Astrocyte (in vitro differentiated cells and primary cell): ENCODE results near the gene IDE. TPM values are rescaled to one million over a fixed set of nuclear protein-coding genes. Genes with fewer than 3 reads are reported as not detected.

Experiments used
- DNase-seq: peaks from one replicate; pipeline ENCODE4 v3.0.0-alpha.2; 2010; ENCODE audit warnings: low read depth
- FAIRE-seq: peaks from 2 replicates; lab custom pipeline; 2011; peaks lifted over from hg19 to GRCh38; lab: Jason Lieb, UNC
- H2AFZ ChIP-seq: 2 replicates; pipeline ENCODE4 v1.6.0; 2012; ENCODE audit warnings: low read depth, low read length, inconsistent platforms
- H3K27ac ChIP-seq: 2 replicates; pipeline ENCODE4 v1.5.1; 2011; ENCODE audit warnings: low read depth, low read length, inconsistent platforms
- H3K27me3 ChIP-seq: 2 replicates; pipeline ENCODE4 v1.6.0; 2011; ENCODE audit warnings: low read length, inconsistent platforms; ENCODE audit not compliant: insufficient read depth
- H3K36me3 ChIP-seq: 2 replicates; pipeline ENCODE4 v1.5.1; 2011; ENCODE audit warnings: low read length, inconsistent platforms; ENCODE audit not compliant: insufficient read depth
- H3K4me1 ChIP-seq: 2 replicates; pipeline ENCODE4 v1.5.1; 2011; ENCODE audit warnings: low read length, inconsistent platforms; ENCODE audit not compliant: insufficient read depth
- H3K4me2 ChIP-seq: 2 replicates; pipeline ENCODE4 v1.6.0; 2012; ENCODE audit warnings: low read length, inconsistent platforms
- H3K4me3 ChIP-seq: 2 replicates; pipeline ENCODE4 v1.5.1; 2011; ENCODE audit warnings: low read depth, mild to moderate bottlenecking, low read length, inconsistent platforms; ENCODE audit not compliant: insufficient read depth
- H3K79me2 ChIP-seq: 2 replicates; pipeline ENCODE4 v1.6.0; 2012; ENCODE audit warnings: mild to moderate bottlenecking, low read length, inconsistent platforms; ENCODE audit not compliant: insufficient read depth
- H3K9ac ChIP-seq: 2 replicates; pipeline ENCODE4 v1.6.0; 2012; ENCODE audit warnings: mild to moderate bottlenecking, low read length, inconsistent platforms
- H3K9me3 ChIP-seq: 2 replicates; pipeline ENCODE4 v1.5.1; 2012; ENCODE audit warnings: low read depth, mild to moderate bottlenecking, low read length, inconsistent platforms; ENCODE audit not compliant: insufficient read depth
- H4K20me1 ChIP-seq: 2 replicates; pipeline ENCODE4 v1.6.0; 2012; ENCODE audit warnings: low read length, inconsistent platforms; ENCODE audit not compliant: insufficient read depth
- H3K27ac Mint-ChIP-seq: one replicate; pipeline ENCODE4 v1.8.0; 2021; ENCODE audit warnings: mild to moderate bottlenecking, mixed read lengths; ENCODE audit not compliant: unreplicated experiment
- H3K27me3 Mint-ChIP-seq: one replicate; pipeline ENCODE4 v1.8.0; 2021; ENCODE audit warnings: low read depth, mixed read lengths; ENCODE audit not compliant: unreplicated experiment
- H3K36me3 Mint-ChIP-seq: one replicate; pipeline ENCODE4 v1.8.0; 2021; ENCODE audit warnings: low read depth, mixed read lengths; ENCODE audit not compliant: unreplicated experiment
- H3K4me1 Mint-ChIP-seq: one replicate; pipeline ENCODE4 v1.8.0; 2021; ENCODE audit warnings: low read depth, mixed read lengths; ENCODE audit not compliant: unreplicated experiment
- H3K4me3 Mint-ChIP-seq: one replicate; pipeline ENCODE4 v1.8.0; 2021; ENCODE audit warnings: mild to moderate bottlenecking, moderate library complexity, mixed read lengths; ENCODE audit not compliant: unreplicated experiment
- H3K9me3 Mint-ChIP-seq: one replicate; pipeline ENCODE4 v1.8.0; 2021; ENCODE audit warnings: mild to moderate bottlenecking, mixed read lengths; ENCODE audit not compliant: unreplicated experiment
- CTCF ChIP-seq: IDR thresholded peaks from 2 replicates; pipeline ENCODE4 v1.5.1; 2011; ENCODE audit warnings: low read depth, mild to moderate bottlenecking, inconsistent platforms, low read length, moderate library complexity; ENCODE audit not compliant: insufficient read depth
- EZH2 ChIP-seq: IDR thresholded peaks from 2 replicates; pipeline ENCODE4 v1.6.1; 2012; ENCODE audit warnings: mild to moderate bottlenecking, low read length, inconsistent platforms; ENCODE audit not compliant: insufficient read depth
- total RNA-seq: library from RNA; stranded (reverse); gene quantifications from 2 replicates; pipeline ENCODE4 v1.2.1, GENCODE V29; 2021

Gene IDE
- total RNA-seq, 1 donor from 2014 or later: 35.9 TPM

- DNase-seq (no peak), FAIRE-seq (no peak)
- H3K9me3 ChIP-seq: no peaks in the 10 kb centered on the region
- H3K27me3 Mint-ChIP-seq: no peaks in the 10 kb centered on the region
- H3K9me3 Mint-ChIP-seq: peaks cover 3% of the 10 kb centered on the region
- no peaks in the 10 kb centered on the region for H3K27me3 ChIP-seq
- no peak overlapping the region for H3K4me2 ChIP-seq
- no peaks in the 10 kb centered on the region for H3K79me2 ChIP-seq
- H3K27ac ChIP-seq: no peak overlapping the region
- TF ChIP-seq EZH2 (no peak), CTCF (no peak)
- no peaks in the 10 kb centered on the region for H3K4me1 Mint-ChIP-seq
- H3K36me3 Mint-ChIP-seq: peaks cover 3% of the 10 kb centered on the region
- no peaks in the 10 kb centered on the region for H4K20me1 ChIP-seq
- no peak overlapping the region for H3K9ac ChIP-seq
- no peak overlapping the region for H3K27ac Mint-ChIP-seq
- H3K4me3 ChIP-seq: no peak overlapping the region
- H3K4me3 Mint-ChIP-seq: no peak overlapping the region
- peaks cover 14% of the 10 kb centered on the region for H3K36me3 ChIP-seq
- no peak overlapping the region for H2AFZ ChIP-seq
- H3K4me1 ChIP-seq: no peaks in the 10 kb centered on the region
Observed at GRCh38 chr10:92452313-92452712, 121.6 kb downstream of the IDE start.

- Histone ChIP-seq H4K20me1 (no peaks in the 10 kb centered on the region), H3K27ac (no peak overlapping the region), H3K4me1 (no peaks in the 10 kb centered on the region), H3K36me3 (peaks cover 14% of the 10 kb centered on the region), H2AFZ (no peak overlapping the region), H3K79me2 (no peaks in the 10 kb centered on the region), H3K9me3 (no peaks in the 10 kb centered on the region), H3K4me2 (no peak overlapping the region), H3K4me3 (no peak overlapping the region), H3K27me3 (no peaks in the 10 kb centered on the region), H3K9ac (no peak overlapping the region)
- H3K4me1 Mint-ChIP-seq: no peaks in the 10 kb centered on the region
- no peak overlapping the region for H3K4me3 Mint-ChIP-seq
- peaks cover 3% of the 10 kb centered on the region for H3K9me3 Mint-ChIP-seq
- FAIRE-seq: no peak
- DNase-seq: no peak
- H3K27ac Mint-ChIP-seq: no peak overlapping the region
- no peaks in the 10 kb centered on the region for H3K27me3 Mint-ChIP-seq
- H3K36me3 Mint-ChIP-seq: peaks cover 3% of the 10 kb centered on the region
- TF ChIP-seq EZH2: no peak
- no peak for TF ChIP-seq CTCF
Observed at GRCh38 chr10:92451431-92451830, 122.5 kb downstream of the IDE start.

GRCh38 chr10:92450896-92451295 is 123.0 kb downstream of the IDE start:
- Histone ChIP-seq H3K4me1 (no peaks in the 10 kb centered on the region), H3K4me2 (no peak overlapping the region), H3K9me3 (no peaks in the 10 kb centered on the region), H3K27ac (no peak overlapping the region), H2AFZ (no peak overlapping the region), H3K36me3 (peaks cover 14% of the 10 kb centered on the region), H3K79me2 (no peaks in the 10 kb centered on the region), H3K4me3 (no peak overlapping the region), H3K9ac (no peak overlapping the region), H3K27me3 (no peaks in the 10 kb centered on the region), H4K20me1 (no peaks in the 10 kb centered on the region)
- no peak overlapping the region for H3K4me3 Mint-ChIP-seq
- peaks cover 3% of the 10 kb centered on the region for H3K9me3 Mint-ChIP-seq
- DNase-seq (no peak), FAIRE-seq (no peak)
- H3K4me1 Mint-ChIP-seq: no peaks in the 10 kb centered on the region
- H3K27me3 Mint-ChIP-seq: no peaks in the 10 kb centered on the region
- TF ChIP-seq EZH2 (no peak), CTCF (no peak)
- H3K27ac Mint-ChIP-seq: no peak overlapping the region
- H3K36me3 Mint-ChIP-seq: peaks cover 3% of the 10 kb centered on the region
